ENCODE measurements around the gene DENND5B. TPM values are rescaled to one million over a fixed set of nuclear protein-coding genes. Genes with fewer than 3 reads are reported as not detected.

DENND5B gene
- total and polyA plus RNA-seq, 10 donors = 4.5 to 42.5 (median 24.6) TPM

- Histone ChIP-seq H3K9me3 (no peaks in the 10 kb centered on the region), H3K4me1 (peaks cover 6 to 46% (median 27%) of the 10 kb centered on the region in 6 donors), H3K4me3 (no peak overlapping the region), H3K27ac (peak overlapping the region in 4 of 8 donors; percentile 40 to 95 (median 56)), H3K27me3 (replicated peaks in 1 of 7) (peaks cover 0 to 13% (median 3%) of the 10 kb centered on the region in 7 donors), H3K36me3 (no peaks in the 10 kb centered on the region)
- intact Hi-C loops (cut with DNase I; ENCODE audit: low total_unique reads) = no loop called here
- TF ChIP-seq CTCF (IDR thresholded peaks at IDR 0.05 in 8 of 11, conservative IDR thresholded peaks at IDR 0.05 in 3 of 11) = no peak
- TF ChIP-seq POLR2AphosphoS5 (IDR thresholded peaks at IDR 0.05) = no peak
- no peak for TF ChIP-seq POLR2A (IDR thresholded peaks at IDR 0.05)
- WGBS, 5 donors = 76 to 82% (median 76%) methylated on average over 2 of the region's 2 CpGs
- DNase-seq = no peak
Observed at GRCh38 chr12:31585895-31586294, 5.0 kb downstream of the DENND5B start.

GRCh38 chr12:31585271-31585670 lies 5.7 kb downstream of the DENND5B start:
- Histone ChIP-seq H3K27ac (peak overlapping the region in 2 of 8 donors; percentile 49 to 95), H3K4me3 (no peak overlapping the region), H3K9me3 (no peaks in the 10 kb centered on the region), H3K36me3 (no peaks in the 10 kb centered on the region), H3K27me3 (replicated peaks in 1 of 7) (peaks cover 0 to 8% (median under 1%) of the 10 kb centered on the region in 7 donors), H3K4me1 (peaks cover 6 to 43% (median 27%) of the 10 kb centered on the region in 6 donors)
- TF ChIP-seq POLR2A (IDR thresholded peaks at IDR 0.05) (no peak), CTCF (IDR thresholded peaks at IDR 0.05 in 8 of 11, conservative IDR thresholded peaks at IDR 0.05 in 3 of 11) (no peak), POLR2AphosphoS5 (IDR thresholded peaks at IDR 0.05) (no peak)
- DNase-seq = no peak
- 75 to 89% (median 88%) methylated on average over 3 of the region's 3 CpGs for WGBS, 5 donors
- intact Hi-C loops (cut with DNase I; ENCODE audit: low total_unique reads) = no loop called here

GRCh38 chr12:31584782-31585181 lies 6.2 kb downstream of the DENND5B start:
- Histone ChIP-seq H3K27me3 (replicated peaks in 1 of 7) (peaks cover 0 to 3% (median 0%) of the 10 kb centered on the region in 7 donors), H3K36me3 (no peaks in the 10 kb centered on the region), H3K4me1 (peaks cover 6 to 39% (median 24%) of the 10 kb centered on the region in 6 donors), H3K27ac (peak overlapping the region in 2 of 8 donors; percentile 49 to 95), H3K4me3 (no peak overlapping the region), H3K9me3 (no peaks in the 10 kb centered on the region)
- WGBS, 5 donors = 76 to 90% (median 85%) methylated on average over 6 of the region's 6 CpGs
- DNase-seq = no peak
- TF ChIP-seq POLR2A (IDR thresholded peaks at IDR 0.05) (no peak), CTCF (IDR thresholded peaks at IDR 0.05 in 8 of 11, conservative IDR thresholded peaks at IDR 0.05 in 3 of 11) (no peak), POLR2AphosphoS5 (IDR thresholded peaks at IDR 0.05) (no peak)
- intact Hi-C loops (cut with DNase I; ENCODE audit: low total_unique reads) = no loop called here

GRCh38 chr12:31583878-31584277 lies 7.1 kb downstream of the DENND5B start:
- 72 to 82% (median 76%) methylated on average over 2 of the region's 2 CpGs for WGBS, 5 donors
- DNase-seq = no peak
- no peaks in the 10 kb centered on the region for H3K27me3 ChIP-seq (replicated peaks in 1 of 7)
- TF ChIP-seq POLR2AphosphoS5 (IDR thresholded peaks at IDR 0.05) (no peak), POLR2A (IDR thresholded peaks at IDR 0.05) (no peak), CTCF (IDR thresholded peaks at IDR 0.05 in 8 of 11, conservative IDR thresholded peaks at IDR 0.05 in 3 of 11) (no peak)
- H3K36me3 ChIP-seq = no peaks in the 10 kb centered on the region
- intact Hi-C loops (cut with DNase I; ENCODE audit: low total_unique reads) = no loop called here
- no peak overlapping the region for H3K27ac ChIP-seq
- peaks cover 6 to 35% (median 21%) of the 10 kb centered on the region in 6 donors for H3K4me1 ChIP-seq
- no peaks in the 10 kb centered on the region for H3K9me3 ChIP-seq
- no peak overlapping the region for H3K4me3 ChIP-seq
